Effector CD8-positive, alpha-beta T cell (primary cell): ENCODE results near the gene VSX2.
"Not testable (repeated sequence)": the region's sequence is repeated elsewhere in the genome, so short reads cannot be mapped to it uniquely, and the experiment has no call there.

Experiments
- DNase-seq: peaks from one replicate; lab custom pipeline; 2025; lab: John Stamatoyannopoulos, UW

VSX2 gene

DNA sequence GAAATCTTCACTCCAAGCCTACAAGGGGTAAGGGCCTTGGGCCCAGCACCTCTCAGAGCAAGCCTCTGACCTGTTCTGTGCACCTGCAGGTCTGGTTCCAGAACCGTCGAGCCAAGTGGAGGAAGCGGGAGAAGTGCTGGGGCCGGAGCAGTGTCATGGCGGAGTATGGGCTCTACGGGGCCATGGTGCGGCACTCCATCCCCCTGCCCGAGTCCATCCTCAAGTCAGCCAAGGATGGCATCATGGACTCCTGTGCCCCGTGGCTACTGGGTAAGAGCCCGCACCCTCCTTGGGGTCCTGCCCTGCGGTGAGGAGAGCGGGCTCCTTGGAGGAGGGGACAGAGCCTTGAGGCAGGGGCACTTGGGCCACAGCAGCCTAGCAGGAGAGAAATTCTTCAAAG lies 20.3 kb downstream of the VSX2 start:
- DNase-seq, result no peak

DNA sequence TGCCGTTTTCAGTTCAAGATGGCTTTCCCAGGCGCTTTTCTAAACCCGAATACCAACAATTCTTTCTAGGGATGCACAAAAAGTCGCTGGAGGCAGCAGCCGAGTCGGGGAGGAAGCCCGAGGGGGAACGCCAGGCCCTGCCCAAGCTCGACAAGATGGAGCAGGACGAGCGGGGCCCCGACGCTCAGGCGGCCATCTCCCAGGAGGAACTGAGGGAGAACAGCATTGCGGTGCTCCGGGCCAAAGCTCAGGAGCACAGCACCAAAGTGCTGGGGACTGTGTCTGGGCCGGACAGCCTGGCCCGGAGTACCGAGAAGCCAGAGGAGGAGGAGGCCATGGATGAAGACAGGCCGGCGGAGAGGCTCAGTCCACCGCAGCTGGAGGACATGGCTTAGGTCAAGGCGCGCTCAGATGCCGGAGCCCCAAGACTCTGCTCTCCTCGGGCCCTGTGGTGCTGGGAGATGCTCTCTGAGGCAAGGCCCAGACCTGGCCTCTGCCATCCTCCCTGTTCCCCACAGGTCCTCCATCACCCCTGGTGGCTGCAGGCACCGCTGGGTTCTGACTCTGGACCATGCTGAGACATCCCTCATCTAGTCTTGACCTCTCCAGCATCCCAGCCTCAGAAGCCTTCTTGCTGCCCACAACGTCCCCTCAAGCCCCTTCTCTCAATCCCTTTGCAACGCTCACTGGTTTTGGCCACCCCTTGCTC lies 21.4 kb downstream of the VSX2 start:
- DNase-seq, result no peak

DNA sequence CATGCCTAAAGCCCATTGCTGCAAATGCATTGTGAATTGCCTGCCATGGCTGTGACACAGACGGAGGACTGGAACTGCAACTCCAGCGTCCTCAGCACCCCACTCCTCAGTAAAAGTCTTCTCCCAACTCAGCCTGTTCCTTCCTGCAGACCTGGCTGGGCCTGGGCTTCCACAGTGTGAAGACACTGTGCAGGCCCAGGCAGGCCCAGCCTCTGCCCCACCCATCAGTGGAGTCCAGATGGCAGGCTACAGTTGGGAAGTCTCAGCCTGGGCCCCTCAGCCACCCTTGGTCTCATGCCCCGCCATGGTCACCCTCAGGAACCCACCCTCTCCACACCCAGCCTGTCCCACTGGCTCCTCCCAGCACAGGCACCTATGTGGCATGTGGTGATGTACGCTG lies 22.0 kb downstream of the VSX2 start:
- no peak for DNase-seq

DNA sequence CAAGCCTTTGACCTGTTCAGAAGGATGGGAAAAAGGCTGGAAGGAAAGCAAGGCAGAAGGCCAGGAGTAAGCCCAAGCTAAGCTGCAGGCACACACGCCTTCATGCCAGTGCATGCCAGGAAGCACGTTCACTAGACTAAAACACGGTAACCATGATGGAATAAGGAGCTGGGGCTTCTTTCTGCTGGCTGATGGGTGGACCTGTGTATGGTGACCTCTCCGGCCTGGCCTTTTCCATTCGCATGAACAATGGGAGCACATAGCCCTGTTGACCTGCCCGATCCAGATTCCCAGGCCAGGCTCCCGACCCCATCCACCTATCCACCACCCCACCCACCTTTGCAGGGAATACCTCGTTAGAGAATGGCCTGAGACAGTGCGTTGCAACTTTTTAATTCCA lies 22.8 kb downstream of the VSX2 start:
- DNase-seq, result no peak

DNA sequence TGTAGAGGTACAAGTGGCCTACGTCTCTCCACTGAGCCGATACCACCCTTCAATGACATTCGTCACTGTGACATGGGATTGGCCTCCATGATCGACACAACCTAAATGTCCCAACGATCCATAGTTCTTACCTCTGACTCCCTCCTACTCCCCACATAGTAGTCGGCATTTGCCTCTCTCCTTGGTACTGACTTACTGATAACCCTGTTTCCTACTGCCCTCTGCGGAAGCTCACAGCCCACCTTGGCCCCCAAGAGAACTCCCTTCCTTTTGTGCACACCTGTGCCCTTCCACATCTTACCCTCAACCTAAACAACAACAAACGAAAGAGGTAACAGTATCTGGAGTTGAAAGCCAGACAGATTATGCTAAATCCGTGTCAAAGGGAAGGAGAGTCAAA lies 23.9 kb downstream of the VSX2 start:
- no peak for DNase-seq

DNA sequence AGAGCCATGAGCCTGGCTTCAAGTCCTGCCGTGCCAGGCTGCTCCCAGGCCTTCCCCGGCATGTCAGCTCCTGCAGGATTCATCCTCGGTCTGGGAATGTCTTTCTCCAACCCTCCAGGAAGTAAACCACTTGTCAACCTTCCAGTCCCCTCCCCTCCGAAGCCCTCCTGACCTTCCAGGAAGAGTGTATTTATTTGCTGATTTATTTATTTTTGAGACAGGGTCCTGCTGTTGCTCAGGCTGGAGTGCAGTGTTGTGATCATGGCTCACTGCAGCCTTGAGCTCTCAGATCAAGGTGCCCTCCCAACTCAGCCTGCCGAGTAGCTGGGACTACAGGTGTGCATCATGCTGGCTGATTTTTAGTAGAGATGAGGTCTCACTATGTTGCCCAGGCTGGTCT lies 24.7 kb downstream of the VSX2 start:
- no peak for DNase-seq

DNA sequence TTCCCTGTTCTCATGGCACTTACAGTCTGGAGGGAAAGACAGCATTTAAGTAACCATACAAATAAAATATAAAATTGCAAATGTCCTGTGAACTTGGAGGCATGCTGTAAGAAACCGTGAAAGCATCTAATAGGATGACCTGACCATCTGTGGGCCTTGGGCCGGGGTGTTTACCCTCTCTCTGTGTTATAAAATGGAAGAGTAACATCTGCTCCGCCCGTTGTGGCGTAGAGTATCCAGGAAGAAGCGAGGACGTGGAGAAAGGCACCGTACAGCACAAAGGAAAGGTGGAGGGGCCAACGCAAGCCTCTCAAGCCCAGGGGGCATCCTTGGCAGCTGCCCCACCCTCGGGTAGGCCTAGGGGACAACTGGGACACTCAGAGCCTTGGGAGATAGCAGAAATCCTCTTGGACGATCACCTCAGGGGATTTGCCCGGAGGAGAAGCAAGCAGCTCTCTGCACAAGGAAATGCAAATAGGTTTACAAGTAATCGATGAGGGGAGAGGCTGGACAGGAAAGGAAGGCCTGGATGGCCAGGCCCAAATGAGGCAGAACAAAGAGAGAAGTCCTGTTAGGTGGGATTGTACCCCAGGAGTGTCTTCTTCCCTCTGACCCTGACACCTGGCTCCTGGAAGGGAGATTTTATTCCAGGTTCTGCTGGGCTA lies 26.2 kb downstream of the VSX2 start:
- no peak for DNase-seq

DNA sequence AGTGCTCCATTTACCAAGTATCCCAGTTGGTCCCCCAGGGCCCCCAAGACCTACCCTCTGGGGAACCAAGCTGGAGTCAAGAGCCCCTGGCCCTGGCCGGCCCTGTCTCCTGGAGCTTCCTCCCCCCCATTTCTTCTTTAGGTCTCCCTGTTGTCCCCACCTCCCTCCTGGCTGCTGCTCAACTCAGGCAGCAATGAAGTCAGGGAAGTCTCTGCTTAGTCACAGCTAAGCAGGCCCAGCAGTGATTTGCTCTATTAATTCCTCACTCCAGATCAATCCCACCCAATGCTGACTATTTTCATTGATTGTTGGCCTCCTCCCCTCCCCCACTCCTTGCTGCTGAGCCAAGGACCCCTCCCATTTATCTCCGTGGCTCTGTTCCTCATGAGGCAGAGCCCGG lies 28.3 kb downstream of the VSX2 start:
- DNase-seq, result no peak

DNA sequence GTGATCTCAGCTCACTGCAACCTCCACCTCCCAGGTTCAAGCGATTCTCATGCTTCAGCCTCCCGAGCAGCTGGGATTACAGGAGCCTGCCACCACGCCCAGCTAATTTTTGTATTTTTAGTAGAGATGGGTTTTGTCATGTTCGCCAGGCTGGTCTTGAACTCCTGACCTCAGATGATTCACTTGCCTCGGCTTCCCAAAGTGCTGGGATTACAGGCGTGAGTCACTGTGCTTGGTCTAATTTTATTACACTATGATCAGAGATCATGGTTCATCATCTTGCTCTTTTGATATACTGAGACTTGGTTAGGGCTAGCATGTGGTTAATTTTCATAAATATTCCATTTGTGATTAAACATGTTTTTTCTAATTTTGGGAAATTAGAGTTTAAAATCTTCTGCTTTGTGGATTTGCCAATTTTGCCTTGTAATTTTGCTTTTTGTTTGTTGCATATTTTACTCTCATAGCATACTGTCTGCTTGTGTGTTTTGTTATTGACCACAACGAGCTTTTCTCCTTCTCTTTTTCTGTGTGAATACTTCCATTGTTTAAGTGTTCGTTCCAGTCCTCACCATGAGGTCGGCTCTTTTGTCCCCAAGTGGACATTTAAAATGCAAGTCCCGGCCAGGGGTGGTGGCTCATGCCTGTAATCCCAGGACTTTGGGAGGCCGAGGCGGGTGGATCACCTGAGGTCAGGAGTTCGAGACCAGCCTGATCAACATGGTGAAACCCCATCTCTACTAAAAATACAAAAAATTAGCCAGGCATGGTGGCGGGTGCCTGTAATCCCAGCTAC lies 31.3 kb downstream of the VSX2 start:
- not testable (repeated sequence) for DNase-seq

DNA sequence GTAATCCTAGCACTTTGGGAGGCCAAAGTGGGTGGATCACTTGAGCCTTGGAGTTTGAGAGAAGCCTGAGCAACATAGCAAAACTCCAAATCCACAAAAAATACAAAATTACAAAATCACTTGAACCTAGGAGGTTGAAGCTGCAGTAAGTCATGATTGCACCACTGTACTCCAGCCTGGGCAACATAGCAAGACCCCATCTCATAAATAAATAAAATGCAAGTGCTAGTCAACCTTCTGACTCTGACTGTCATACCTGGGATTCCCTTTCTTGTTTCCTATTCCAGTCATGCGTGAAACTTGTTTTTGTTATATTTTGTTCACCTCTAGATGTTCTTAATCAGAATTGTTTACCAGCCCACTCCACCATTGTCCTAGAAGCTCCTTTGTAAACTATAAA lies 32.1 kb downstream of the VSX2 start:
- DNase-seq, result no peak

DNA sequence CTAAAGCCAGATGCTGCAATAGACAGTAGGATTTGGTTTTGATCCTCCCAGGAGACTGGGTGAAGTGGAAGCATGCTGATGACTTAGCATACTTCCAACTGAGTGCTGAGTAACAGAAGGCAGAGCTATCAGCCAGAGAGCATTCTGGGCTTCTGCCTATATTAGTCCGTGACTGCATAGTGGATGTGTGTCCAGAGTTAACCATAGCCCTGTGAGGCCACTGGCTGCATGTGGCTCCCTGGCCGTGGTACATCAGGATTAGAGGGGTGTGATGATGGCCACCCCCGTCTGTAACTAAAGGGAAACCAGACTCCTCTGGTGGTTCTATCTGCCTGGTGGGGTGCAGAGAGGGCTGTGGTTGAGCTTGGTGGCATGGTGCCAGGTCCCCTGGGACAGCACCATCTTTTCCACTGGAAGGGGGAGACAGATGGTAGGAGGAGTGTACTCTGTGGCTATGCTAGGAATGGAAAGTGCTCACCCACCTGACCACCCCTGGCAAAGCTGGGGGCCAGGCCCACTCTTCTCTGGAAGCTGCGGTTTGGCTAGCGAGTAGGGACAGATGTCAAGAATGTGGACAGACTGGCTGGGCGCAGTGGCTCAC lies 36.1 kb downstream of the VSX2 start:
- DNase-seq, result no peak

DNA sequence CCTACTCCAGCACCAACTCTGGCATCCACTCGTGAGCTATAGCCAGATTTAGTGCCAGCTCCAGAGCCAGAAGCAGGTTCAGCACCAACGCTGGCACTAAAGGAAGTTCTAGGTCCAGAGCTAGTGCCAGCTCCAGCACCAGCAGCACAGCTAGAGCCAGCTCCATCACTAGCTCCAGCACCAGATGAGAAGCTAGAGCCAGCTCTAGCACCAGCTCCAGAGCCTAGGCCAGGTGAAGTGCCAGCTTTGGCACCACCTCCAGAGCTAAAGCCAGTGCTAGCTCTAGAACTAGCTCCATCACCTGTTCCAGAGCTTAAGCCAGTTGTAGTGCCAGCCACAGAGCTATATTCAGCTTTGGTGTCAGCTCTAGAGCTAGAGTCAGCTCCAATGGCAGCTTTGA lies 38.8 kb downstream of the VSX2 start:
- no peak for DNase-seq

DNA sequence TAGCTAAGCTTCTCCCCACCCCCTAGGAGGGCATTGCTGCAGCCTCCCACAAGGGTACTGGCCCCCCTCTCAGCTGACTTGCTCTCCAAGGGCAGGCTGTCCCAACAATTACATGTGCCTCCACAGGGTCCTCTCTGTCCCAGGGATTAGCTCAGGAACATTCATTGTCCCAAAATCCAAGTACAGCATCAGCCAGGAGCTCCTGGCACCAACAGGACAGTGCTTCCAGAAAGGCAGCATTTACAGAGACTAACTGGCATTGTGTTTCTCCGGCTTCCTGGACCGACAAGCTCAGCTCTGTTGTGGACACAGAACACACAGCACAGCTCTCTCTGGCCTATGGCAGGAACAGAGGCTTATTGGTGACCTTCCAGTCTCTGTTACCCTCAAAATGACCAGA lies 41.8 kb downstream of the VSX2 start:
- DNase-seq, result no peak

DNA sequence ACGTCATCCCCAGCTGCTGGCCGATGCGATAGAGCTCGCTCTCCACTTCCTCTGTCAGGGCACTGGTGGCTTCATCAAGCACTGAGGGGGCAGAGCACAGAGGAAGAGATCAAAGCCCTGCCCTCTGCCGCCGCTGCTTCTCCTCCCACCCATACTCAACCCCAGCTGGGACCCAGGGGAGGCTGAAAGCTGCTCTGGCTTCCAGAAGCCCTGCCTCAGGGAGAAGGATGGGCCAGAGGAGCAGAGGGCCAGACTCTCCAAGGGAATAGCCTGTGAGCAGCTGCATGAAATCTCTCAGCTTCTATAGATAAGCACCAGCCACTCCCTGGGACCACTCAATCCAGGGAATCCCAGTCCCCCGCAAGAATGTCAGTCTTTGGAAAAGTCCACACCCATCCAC lies 47.5 kb downstream of the VSX2 start:
- no peak for DNase-seq

DNA sequence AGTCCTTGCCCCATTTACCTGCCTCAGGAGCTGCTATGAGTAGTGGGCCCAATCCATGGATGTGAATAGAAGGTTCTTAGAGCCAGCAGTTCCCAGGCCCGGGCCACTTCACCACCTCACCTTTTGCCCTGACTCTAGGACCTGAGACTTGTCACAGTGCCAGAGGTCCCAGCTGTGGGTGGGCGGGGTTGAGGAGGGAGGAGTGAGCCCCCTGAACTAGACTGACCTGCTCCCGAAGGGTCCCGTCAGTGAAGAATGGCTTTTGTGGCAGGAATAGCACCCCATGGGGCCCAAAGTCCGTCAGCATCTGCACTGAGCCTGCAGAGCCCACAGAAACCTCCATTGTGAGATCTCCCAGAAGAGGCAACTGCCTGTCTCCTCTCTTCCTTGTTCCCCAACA lies 50.6 kb downstream of the VSX2 start:
- DNase-seq, result no peak

DNA sequence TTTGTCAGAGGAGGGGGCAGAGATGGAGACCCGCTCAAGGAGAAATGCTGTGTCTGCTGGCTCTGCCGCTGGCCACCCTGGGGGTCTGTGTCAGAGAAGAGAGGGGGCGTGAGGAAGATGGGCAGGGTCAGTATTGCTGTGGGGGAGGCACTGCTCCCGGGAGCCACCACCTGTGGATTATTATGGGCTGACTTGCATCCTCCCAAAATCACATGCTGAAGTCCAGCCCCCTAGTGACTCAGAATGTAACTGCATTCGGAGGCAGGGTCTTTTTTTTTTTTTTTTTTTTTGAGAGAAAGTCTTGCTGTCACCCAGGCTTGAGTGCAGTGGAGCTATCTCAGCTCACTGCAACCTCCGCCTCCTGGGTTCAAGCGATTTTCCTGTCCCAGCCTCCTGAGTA lies 51.2 kb downstream of the VSX2 start:
- DNase-seq, result no peak

DNA sequence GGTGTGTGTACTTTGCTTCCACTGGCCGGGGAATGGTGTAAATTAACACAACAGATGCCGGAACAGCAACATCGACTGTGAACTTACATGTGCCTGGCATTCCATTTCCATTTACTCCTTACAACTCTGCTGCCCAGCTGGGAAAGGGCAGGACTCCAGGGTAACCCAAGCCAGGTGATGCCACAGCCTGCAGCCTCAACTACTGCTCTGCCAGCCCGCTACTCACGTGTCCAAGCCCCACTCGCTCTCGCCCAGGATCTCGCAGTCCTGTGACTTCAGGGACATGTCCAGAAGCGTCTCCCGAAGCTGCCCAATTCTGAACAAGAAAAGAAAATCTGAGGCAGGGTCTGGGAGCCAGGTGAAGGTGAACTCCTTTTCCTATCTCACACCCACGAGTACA lies 52.8 kb downstream of the VSX2 start:
- no peak for DNase-seq

DNA sequence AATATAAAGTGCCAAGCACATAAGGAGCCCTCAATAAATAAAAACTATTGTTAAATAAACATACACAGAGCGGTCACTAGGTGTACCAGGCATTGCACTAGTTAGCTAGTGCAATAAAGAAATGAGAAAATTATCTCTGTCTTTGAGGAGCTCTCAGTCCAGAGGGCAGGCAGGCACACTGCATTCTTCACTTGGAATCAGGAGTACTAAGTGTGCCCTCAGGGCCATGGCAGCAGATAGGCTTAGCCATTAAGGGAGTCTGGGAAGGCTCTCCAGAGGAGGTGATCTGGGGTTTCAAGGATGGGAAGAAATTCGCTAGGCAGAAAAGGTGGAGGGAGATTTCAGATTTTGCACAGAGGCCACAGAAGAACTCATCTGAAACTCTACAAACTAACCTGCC lies 54.4 kb downstream of the VSX2 start:
- no peak for DNase-seq

DNA sequence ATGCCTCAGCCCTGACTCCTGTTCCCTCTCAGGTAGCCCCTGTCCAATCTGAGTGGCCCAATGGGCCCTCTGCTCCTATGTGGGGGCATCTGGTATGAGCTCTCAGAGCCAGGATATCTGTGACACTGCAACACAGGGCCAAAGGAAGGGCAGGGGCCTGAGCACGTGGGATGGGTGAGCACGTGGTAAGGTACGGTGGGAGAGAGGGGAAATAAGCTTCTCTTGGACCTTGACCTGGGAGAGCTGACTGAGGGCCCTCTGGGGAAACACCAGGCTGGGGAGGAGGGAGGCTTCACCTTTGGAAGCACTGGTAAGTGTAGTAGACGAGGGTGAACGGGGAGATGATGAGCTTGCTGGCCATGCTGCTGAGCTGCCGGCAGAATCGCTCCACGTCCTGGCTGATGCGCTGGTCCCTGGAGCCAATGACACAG lies 56.8 kb downstream of the VSX2 start:
- DNase-seq, result no peak

DNA sequence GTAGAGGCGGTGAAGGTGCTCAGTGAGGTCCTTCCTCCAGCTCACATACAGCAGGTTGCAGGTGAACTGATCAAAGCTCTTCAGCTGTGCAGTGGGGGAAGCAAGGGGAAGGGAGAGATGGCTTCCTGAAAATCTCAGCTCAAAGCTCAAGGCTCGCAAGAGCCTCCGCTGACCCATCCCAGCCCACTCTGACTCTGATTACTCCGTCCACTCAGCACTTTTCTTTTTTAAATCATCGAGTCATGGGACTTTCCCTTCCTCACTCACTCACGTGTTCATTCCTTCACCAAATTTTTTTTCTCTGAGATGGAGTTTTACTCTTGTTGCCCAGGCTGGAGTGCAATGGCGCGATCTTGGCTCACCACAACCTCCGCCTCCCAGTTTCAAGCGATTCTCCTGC lies 58.7 kb downstream of the VSX2 start:
- DNase-seq, result no peak

DNA sequence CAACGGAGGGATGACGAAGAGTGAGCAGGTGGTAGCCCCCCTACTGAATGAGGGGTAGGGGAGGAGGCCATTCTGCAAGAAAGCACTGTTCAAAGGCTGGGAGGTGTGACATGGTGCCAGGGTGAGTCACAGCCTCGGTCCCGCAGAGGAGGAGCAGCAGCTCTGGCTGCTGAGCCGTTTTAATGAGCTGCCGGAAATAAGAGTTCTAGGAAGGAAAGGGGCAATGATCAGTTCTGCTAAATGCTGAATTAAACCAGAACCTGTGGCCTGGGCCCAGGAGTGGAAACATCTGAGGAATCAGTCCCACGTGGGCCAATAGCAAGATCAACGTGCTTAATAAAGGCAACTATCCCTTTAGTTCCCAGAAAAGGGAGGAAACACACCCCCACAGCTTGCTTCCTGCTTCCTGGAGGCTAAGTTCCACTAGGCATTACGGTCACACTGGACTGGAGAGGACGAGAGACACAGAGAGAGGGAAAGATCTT lies 59.9 kb downstream of the VSX2 start:
- DNase-seq, result no peak

DNA sequence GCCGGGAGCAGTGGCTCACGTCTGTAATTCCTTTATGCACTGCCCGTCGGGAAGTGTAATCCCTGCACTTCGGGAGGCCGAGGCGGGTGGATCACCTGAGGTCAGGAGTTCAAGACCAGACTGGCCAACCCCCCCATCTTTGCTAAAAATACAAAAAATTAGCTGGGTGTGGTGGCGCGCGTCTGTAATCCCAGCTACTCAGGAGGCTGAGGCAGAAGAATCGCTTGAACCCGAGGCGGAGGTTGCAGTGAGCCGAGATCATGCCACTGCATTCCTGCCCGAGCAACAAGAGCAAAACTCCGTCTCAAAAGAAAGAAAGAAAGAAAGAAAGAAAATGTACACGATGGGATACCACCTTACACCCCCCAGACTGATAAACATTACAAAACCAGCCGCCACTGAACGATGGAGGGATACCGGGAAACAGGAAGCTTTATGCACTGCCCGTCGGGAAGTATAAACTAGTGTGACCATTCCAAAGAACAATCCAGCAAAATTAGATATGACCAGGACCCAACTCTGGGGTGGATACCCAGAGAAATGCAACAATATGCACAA lies 62.4 kb downstream of the VSX2 start:
- no peak for DNase-seq
